Measurements from ENCODE around the gene STRA6. TPM values are rescaled to one million over a fixed set of nuclear protein-coding genes. Genes with fewer than 3 reads are reported as not detected.

STRA6 gene
- total and polyA plus RNA-seq, 2 of the 8 experiments (the other 6 are each of a cell fraction or from before 2014, with no cell fraction given), result 9.3 to 14.5 TPM

GRCh38 chr15:74129586-74130154 is 72.9 kb downstream of the STRA6 start (continued):
- TF ChIP-seq SP1 (IDR thresholded peaks at IDR 0.05; ENCODE audit: low read depth, low read length) (no peak), BACH1 (IDR thresholded peaks at IDR 0.05; ENCODE audit: low read length) (no peak), MAFK (IDR thresholded peaks at IDR 0.05; ENCODE audit: low read depth, low read length) (no peak), FOSL1 (IDR thresholded peaks at IDR 0.05; ENCODE audit: insufficient read depth, low read depth, low read length) (no peak), SIRT6 (IDR thresholded peaks at IDR 0.05; ENCODE audit: low read length) (no peak), TEAD4 (IDR thresholded peaks at IDR 0.05; ENCODE audit: low read depth, low read length) (no peak), SP2 (IDR thresholded peaks at IDR 0.05; ENCODE audit: low read length) (no peak), GTF2F1 (IDR thresholded peaks at IDR 0.05; ENCODE audit: borderline replicate concordance, low read depth, low read length) (no peak), USF2 (IDR thresholded peaks at IDR 0.05; ENCODE audit: low read length) (no peak)

Small RNAs within 50 kb of the gene (small RNA-seq; reads per million reads assigned to genes)
- not detected for gene RF00017 (ENCODE audit: insufficient read depth)

Other genes starting within 250 kb of the STRA6 start
- gene STOML1, start 210.5 kb downstream of the STRA6 start, total RNA-seq (2021; fragmentation: NEBNext Ultra II Directional; extraction: Animal tissue kit (Norgen Biotek cat#: 25700)), result 2.6 and 3.8 TPM in 2 replicates
- gene STOML1, start 210.5 kb downstream of the STRA6 start, polyA plus RNA-seq (2011; rRNA removed), result 3.2 and 6.4 TPM in 2 replicates
- 30.3 and 31.2 TPM in 2 replicates for gene PML, start 208.1 kb downstream of the STRA6 start, total RNA-seq (2021; fragmentation: NEBNext Ultra II Directional; extraction: Animal tissue kit (Norgen Biotek cat#: 25700))
- gene PML, start 208.1 kb downstream of the STRA6 start, polyA plus RNA-seq (2011; rRNA removed), result 14.9 and 30.4 TPM in 2 replicates
- gene GOLGA6A, start 120.2 kb downstream of the STRA6 start, total RNA-seq (2021; fragmentation: NEBNext Ultra II Directional; extraction: Animal tissue kit (Norgen Biotek cat#: 25700)), result 0.80 and 3.3 TPM in 2 replicates
- 1.0 and 2.1 TPM in 2 replicates for gene GOLGA6A, start 120.2 kb downstream of the STRA6 start, polyA plus RNA-seq (2011; rRNA removed)
- gene ISLR2, start 72.2 kb downstream of the STRA6 start, total RNA-seq (2021; fragmentation: NEBNext Ultra II Directional; extraction: Animal tissue kit (Norgen Biotek cat#: 25700)), result 0.23 and 0.58 TPM in 2 replicates
- gene ISLR2, start 72.2 kb downstream of the STRA6 start, polyA plus RNA-seq (2011; rRNA removed), result 0.30 and 0.47 TPM in 2 replicates
- 0.35 TPM in 1 of 2 replicates, not detected in the other for gene ISLR, start 29.1 kb downstream of the STRA6 start, total RNA-seq (2021; fragmentation: NEBNext Ultra II Directional; extraction: Animal tissue kit (Norgen Biotek cat#: 25700))
- gene ISLR, start 29.1 kb downstream of the STRA6 start, polyA plus RNA-seq (2011; rRNA removed), result 0.29 and 0.82 TPM in 2 replicates
- 1.0 and 2.0 TPM in 2 replicates for gene CCDC33, start 33.5 kb upstream of the STRA6 start, total RNA-seq (2021; fragmentation: NEBNext Ultra II Directional; extraction: Animal tissue kit (Norgen Biotek cat#: 25700))
- gene CCDC33, start 33.5 kb upstream of the STRA6 start, polyA plus RNA-seq (2011; rRNA removed), result 2.7 and 3.3 TPM in 2 replicates
- 1.9 and 3.3 TPM in 2 replicates for gene CYP11A1, start 164.9 kb upstream of the STRA6 start, total RNA-seq (2021; fragmentation: NEBNext Ultra II Directional; extraction: Animal tissue kit (Norgen Biotek cat#: 25700))
- gene CYP11A1, start 164.9 kb upstream of the STRA6 start, polyA plus RNA-seq (2011; rRNA removed), result 7.2 and 7.5 TPM in 2 replicates
- gene SEMA7A, start 231.2 kb upstream of the STRA6 start, total RNA-seq (2021; fragmentation: NEBNext Ultra II Directional; extraction: Animal tissue kit (Norgen Biotek cat#: 25700)), result 14.6 and 15.0 TPM in 2 replicates
- gene SEMA7A, start 231.2 kb upstream of the STRA6 start, polyA plus RNA-seq (2011; rRNA removed), result 10.7 and 13.4 TPM in 2 replicates

Data from H1 (cell line).